ENCODE results near the gene LIMK2.
A peak's percentile ranks its signal among the peaks of the same experiment; 100 is the strongest.

Gene LIMK2

GRCh38 chr22:31278151-31278621, 66.1 kb downstream of the LIMK2 start:
- H3K36me3 ChIP-seq (ENCODE audit: control insufficient read depth in 5 of 5, insufficient read depth in 5 of 5, low read length in 5 of 5) = peaks cover 4 to 87% (median 80%) of the 10 kb centered on the region in 5 donors
- no peak overlapping the region for H3K9ac ChIP-seq (ENCODE audit: low read length in 5 of 5)
- no peaks in the 10 kb centered on the region for H3K9me3 ChIP-seq (ENCODE audit: control insufficient read depth in 5 of 5, low read length in 5 of 5)
- no peaks in the 10 kb centered on the region for H3K27me3 ChIP-seq (ENCODE audit: control insufficient read depth in 5 of 5, insufficient read depth in 4 of 5, low read length in 5 of 5)
- H3K4me3 ChIP-seq (ENCODE audit: low read depth in 1 of 5, low read length in 5 of 5) = no peak overlapping the region
- H3K4me1 ChIP-seq (ENCODE audit: control insufficient read depth in 5 of 5, insufficient read depth in 5 of 5, low read length in 5 of 5) = no peaks in the 10 kb centered on the region
- H3K27ac ChIP-seq (ENCODE audit: low read depth, low read length) = no peak overlapping the region

DNA sequence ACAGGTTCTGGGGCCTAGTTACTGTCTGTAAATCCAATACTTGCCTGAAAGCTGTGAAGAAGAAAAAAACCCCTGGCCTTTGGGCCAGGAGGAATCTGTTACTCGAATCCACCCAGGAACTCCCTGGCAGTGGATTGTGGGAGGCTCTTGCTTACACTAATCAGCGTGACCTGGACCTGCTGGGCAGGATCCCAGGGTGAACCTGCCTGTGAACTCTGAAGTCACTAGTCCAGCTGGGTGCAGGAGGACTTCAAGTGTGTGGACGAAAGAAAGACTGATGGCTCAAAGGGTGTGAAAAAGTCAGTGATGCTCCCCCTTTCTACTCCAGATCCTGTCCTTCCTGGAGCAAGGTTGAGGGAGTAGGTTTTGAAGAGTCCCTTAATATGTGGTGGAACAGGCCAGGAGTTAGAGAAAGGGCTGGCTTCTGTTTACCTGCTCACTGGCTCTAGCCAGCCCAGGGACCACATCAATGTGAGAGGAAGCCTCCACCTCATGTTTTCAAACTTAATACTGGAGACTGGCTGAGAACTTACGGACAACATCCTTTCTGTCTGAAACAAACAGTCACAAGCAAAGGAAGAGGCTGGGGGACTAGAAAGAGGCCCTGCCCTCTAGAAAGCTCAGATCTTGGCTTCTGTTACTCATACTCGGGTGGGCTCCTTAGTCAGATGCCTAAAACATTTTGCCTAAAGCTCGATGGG, 66.7 kb downstream of the LIMK2 start:
- no peak overlapping the region for H3K27ac ChIP-seq (ENCODE audit: low read depth, low read length)

GRCh38 chr22:31279327-31279669, 67.2 kb downstream of the LIMK2 start:
- no peak overlapping the region for H3K9ac ChIP-seq (ENCODE audit: low read length in 5 of 5)
- H3K27me3 ChIP-seq (ENCODE audit: control insufficient read depth in 5 of 5, insufficient read depth in 4 of 5, low read length in 5 of 5) = no peaks in the 10 kb centered on the region
- H3K4me3 ChIP-seq (ENCODE audit: low read depth in 1 of 5, low read length in 5 of 5) = no peak overlapping the region
- H3K4me1 ChIP-seq (ENCODE audit: control insufficient read depth in 5 of 5, insufficient read depth in 5 of 5, low read length in 5 of 5) = no peaks in the 10 kb centered on the region
- no peaks in the 10 kb centered on the region for H3K9me3 ChIP-seq (ENCODE audit: control insufficient read depth in 5 of 5, low read length in 5 of 5)
- peaks cover 4 to 88% (median 80%) of the 10 kb centered on the region in 5 donors for H3K36me3 ChIP-seq (ENCODE audit: control insufficient read depth in 5 of 5, insufficient read depth in 5 of 5, low read length in 5 of 5)
- H3K27ac ChIP-seq (ENCODE audit: low read depth, low read length) = no peak overlapping the region

More for the DNA sequence above, 66.7 kb downstream of the LIMK2 start:
- Histone ChIP-seq H3K36me3 (ENCODE audit: control insufficient read depth in 5 of 5, insufficient read depth in 5 of 5, low read length in 5 of 5) (peaks cover 4 to 88% (median 80%) of the 10 kb centered on the region in 5 donors), H3K4me3 (ENCODE audit: low read depth in 1 of 5, low read length in 5 of 5) (no peak overlapping the region), H3K27me3 (ENCODE audit: control insufficient read depth in 5 of 5, insufficient read depth in 4 of 5, low read length in 5 of 5) (no peaks in the 10 kb centered on the region), H3K9me3 (ENCODE audit: control insufficient read depth in 5 of 5, low read length in 5 of 5) (no peaks in the 10 kb centered on the region), H3K9ac (ENCODE audit: low read length in 5 of 5) (peak overlapping the region in 1 of 5 donors; percentile 32), H3K4me1 (ENCODE audit: control insufficient read depth in 5 of 5, insufficient read depth in 5 of 5, low read length in 5 of 5) (no peaks in the 10 kb centered on the region)

GRCh38 chr22:31279821-31280505, 67.9 kb downstream of the LIMK2 start:
- Histone ChIP-seq H3K4me3 (ENCODE audit: low read depth in 1 of 5, low read length in 5 of 5) (no peak overlapping the region), H3K27ac (ENCODE audit: low read depth, low read length) (no peak overlapping the region), H3K27me3 (ENCODE audit: control insufficient read depth in 5 of 5, insufficient read depth in 4 of 5, low read length in 5 of 5) (no peaks in the 10 kb centered on the region), H3K4me1 (ENCODE audit: control insufficient read depth in 5 of 5, insufficient read depth in 5 of 5, low read length in 5 of 5) (peaks cover 0 to 3% (median under 1%) of the 10 kb centered on the region in 5 donors), H3K9me3 (ENCODE audit: control insufficient read depth in 5 of 5, low read length in 5 of 5) (no peaks in the 10 kb centered on the region), H3K9ac (ENCODE audit: low read length in 5 of 5) (no peak overlapping the region), H3K36me3 (ENCODE audit: control insufficient read depth in 5 of 5, insufficient read depth in 5 of 5, low read length in 5 of 5) (peaks cover 4 to 88% (median 83%) of the 10 kb centered on the region in 5 donors)

DNA sequence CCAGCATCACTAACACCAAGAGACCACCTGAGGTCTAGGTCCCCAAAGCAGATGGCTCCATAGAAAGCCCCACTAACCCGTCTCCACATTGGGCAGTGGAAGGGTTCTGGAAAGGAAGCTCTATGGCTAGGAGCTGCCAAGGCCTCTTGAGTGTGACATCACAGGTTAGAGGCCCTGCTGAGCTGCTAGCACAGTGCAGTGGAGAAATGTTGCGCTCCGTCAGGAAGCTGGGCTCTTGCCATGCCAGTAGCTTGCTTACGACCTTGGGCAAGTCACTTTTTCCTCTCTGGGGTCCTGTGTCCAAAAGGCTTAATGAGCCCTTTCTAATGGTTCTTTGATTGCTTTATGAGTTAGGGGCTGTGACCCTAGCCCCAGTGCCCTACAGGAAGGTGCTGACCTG, 69.6 kb downstream of the LIMK2 start:
- Histone ChIP-seq H3K4me3 (ENCODE audit: low read depth in 1 of 5, low read length in 5 of 5) (no peak overlapping the region), H3K36me3 (ENCODE audit: control insufficient read depth in 5 of 5, insufficient read depth in 5 of 5, low read length in 5 of 5) (peaks cover 7 to 96% (median 89%) of the 10 kb centered on the region in 5 donors), H3K9ac (ENCODE audit: low read length in 5 of 5) (no peak overlapping the region), H3K27ac (ENCODE audit: low read depth, low read length) (no peak overlapping the region), H3K4me1 (ENCODE audit: control insufficient read depth in 5 of 5, insufficient read depth in 5 of 5, low read length in 5 of 5) (peaks cover 0 to 10% (median 6%) of the 10 kb centered on the region in 5 donors), H3K27me3 (ENCODE audit: control insufficient read depth in 5 of 5, insufficient read depth in 4 of 5, low read length in 5 of 5) (no peaks in the 10 kb centered on the region), H3K9me3 (ENCODE audit: control insufficient read depth in 5 of 5, low read length in 5 of 5) (no peaks in the 10 kb centered on the region)

GRCh38 chr22:31282748-31283468, 70.8 kb downstream of the LIMK2 start:
- H3K27me3 ChIP-seq (ENCODE audit: control insufficient read depth in 5 of 5, insufficient read depth in 4 of 5, low read length in 5 of 5) = no peaks in the 10 kb centered on the region
- no peak overlapping the region for H3K27ac ChIP-seq (ENCODE audit: low read depth, low read length)
- peaks cover 0 to 15% (median 11%) of the 10 kb centered on the region in 5 donors for H3K4me1 ChIP-seq (ENCODE audit: control insufficient read depth in 5 of 5, insufficient read depth in 5 of 5, low read length in 5 of 5)
- H3K4me3 ChIP-seq (ENCODE audit: low read depth in 1 of 5, low read length in 5 of 5) = no peak overlapping the region
- H3K9me3 ChIP-seq (ENCODE audit: control insufficient read depth in 5 of 5, low read length in 5 of 5) = no peaks in the 10 kb centered on the region
- H3K36me3 ChIP-seq (ENCODE audit: control insufficient read depth in 5 of 5, insufficient read depth in 5 of 5, low read length in 5 of 5) = peaks cover 10 to 95% (median 90%) of the 10 kb centered on the region in 5 donors
- H3K9ac ChIP-seq (ENCODE audit: low read length in 5 of 5) = no peak overlapping the region

- Histone ChIP-seq H3K4me1 (ENCODE audit: control insufficient read depth in 5 of 5, insufficient read depth in 5 of 5, low read length in 5 of 5) (peaks cover 8 to 30% (median 27%) of the 10 kb centered on the region in 5 donors), H3K36me3 (ENCODE audit: control insufficient read depth in 5 of 5, insufficient read depth in 5 of 5, low read length in 5 of 5) (peaks cover 10 to 92% (median 88%) of the 10 kb centered on the region in 5 donors), H3K4me3 (ENCODE audit: low read depth in 1 of 5, low read length in 5 of 5) (no peak overlapping the region), H3K9ac (ENCODE audit: low read length in 5 of 5) (peak overlapping the region in 2 of 5 donors; percentile 16 to 37), H3K27ac (ENCODE audit: low read depth, low read length) (no peak overlapping the region), H3K27me3 (ENCODE audit: control insufficient read depth in 5 of 5, insufficient read depth in 4 of 5, low read length in 5 of 5) (no peaks in the 10 kb centered on the region), H3K9me3 (ENCODE audit: control insufficient read depth in 5 of 5, low read length in 5 of 5) (no peaks in the 10 kb centered on the region)
Observed at GRCh38 chr22:31284281-31285155, 72.4 kb downstream of the LIMK2 start.

GRCh38 chr22:31286360-31287255, 74.5 kb downstream of the LIMK2 start:
- H3K36me3 ChIP-seq (ENCODE audit: control insufficient read depth in 5 of 5, insufficient read depth in 5 of 5, low read length in 5 of 5) = peaks cover 10 to 76% (median 68%) of the 10 kb centered on the region in 5 donors
- no peak overlapping the region for H3K9ac ChIP-seq (ENCODE audit: low read length in 5 of 5)
- H3K4me1 ChIP-seq (ENCODE audit: control insufficient read depth in 5 of 5, insufficient read depth in 5 of 5, low read length in 5 of 5) = peaks cover 11 to 46% (median 37%) of the 10 kb centered on the region in 5 donors
- H3K27ac ChIP-seq (ENCODE audit: low read depth, low read length) = no peak overlapping the region
- no peaks in the 10 kb centered on the region for H3K27me3 ChIP-seq (ENCODE audit: control insufficient read depth in 5 of 5, insufficient read depth in 4 of 5, low read length in 5 of 5)
- H3K4me3 ChIP-seq (ENCODE audit: low read depth in 1 of 5, low read length in 5 of 5) = no peak overlapping the region
- H3K9me3 ChIP-seq (ENCODE audit: control insufficient read depth in 5 of 5, low read length in 5 of 5) = no peaks in the 10 kb centered on the region

Measured in subcutaneous abdominal adipose tissue (tissue), 5 donors.